ENCODE measurements around the gene MYO3A.
"Not testable (repeated sequence)": the region's sequence is repeated elsewhere in the genome, so short reads cannot be mapped to it uniquely, and the experiment has no call there.

GRCh38 chr10:26002466-26002865, 68.4 kb downstream of the MYO3A start:
- not testable (repeated sequence) for TF ChIP-seq CTCF, POLR2A (IDR thresholded peaks at IDR 0.05)

All from esophagus squamous epithelium (tissue), 4 donors.